ENCODE results near the gene PCBP1. TPM values are rescaled to one million over a fixed set of nuclear protein-coding genes. Genes with fewer than 3 reads are reported as not detected.
A peak's percentile ranks its signal among the peaks of the same experiment; 100 is the strongest.
"Not testable (repeated sequence)": the region's sequence is repeated elsewhere in the genome, so short reads cannot be mapped to it uniquely, and the experiment has no call there.

PCBP1 gene
- total RNA-seq, 1 donor from 2014 or later: 301 TPM

- no peak overlapping the region for H3K4me3 Mint-ChIP-seq (ENCODE audit: unreplicated experiment)
- no peak for DNase-seq
- TF ChIP-seq CTCF (IDR thresholded peaks at IDR 0.05; ENCODE audit: partially characterized antibody, unreplicated experiment): no peak
- no peaks in the 10 kb centered on the region for H3K9me3 Mint-ChIP-seq (ENCODE audit: unreplicated experiment)
- H3K27me3 Mint-ChIP-seq (ENCODE audit: unreplicated experiment): peaks cover 5% of the 10 kb centered on the region
- H3K4me1 Mint-ChIP-seq (ENCODE audit: low read depth, unreplicated experiment): peaks cover 6% of the 10 kb centered on the region
- H3K27ac Mint-ChIP-seq (ENCODE audit: unreplicated experiment): no peak overlapping the region
- H3K36me3 Mint-ChIP-seq (ENCODE audit: unreplicated experiment): no peaks in the 10 kb centered on the region
Observed at GRCh38 chr2:70103531-70104061, 16.3 kb downstream of the PCBP1 start.

- TF ChIP-seq CTCF (IDR thresholded peaks at IDR 0.05; ENCODE audit: partially characterized antibody, unreplicated experiment): no peak
- Mint-ChIP-seq H3K9me3 (ENCODE audit: unreplicated experiment) (no peaks in the 10 kb centered on the region), H3K27ac (ENCODE audit: unreplicated experiment) (peak overlapping the region; percentile 28), H3K27me3 (ENCODE audit: unreplicated experiment) (peaks cover 5% of the 10 kb centered on the region), H3K36me3 (ENCODE audit: unreplicated experiment) (no peaks in the 10 kb centered on the region), H3K4me3 (ENCODE audit: unreplicated experiment) (peak overlapping the region; percentile 66), H3K4me1 (ENCODE audit: low read depth, unreplicated experiment) (peaks cover 6% of the 10 kb centered on the region)
- no peak for DNase-seq
Observed at GRCh38 chr2:70104231-70105111, 17.2 kb downstream of the PCBP1 start.

GRCh38 chr2:70106138-70106537, 18.9 kb downstream of the PCBP1 start:
- DNase-seq; H3K9me3 Mint-ChIP-seq (ENCODE audit: unreplicated experiment); H3K4me3 Mint-ChIP-seq (ENCODE audit: unreplicated experiment); H3K4me1 Mint-ChIP-seq (ENCODE audit: low read depth, unreplicated experiment); H3K27me3 Mint-ChIP-seq (ENCODE audit: unreplicated experiment); H3K36me3 Mint-ChIP-seq (ENCODE audit: unreplicated experiment); H3K27ac Mint-ChIP-seq (ENCODE audit: unreplicated experiment): not testable (repeated sequence)

GRCh38 chr2:70110397-70110796, 23.1 kb downstream of the PCBP1 start:
- H3K9me3 Mint-ChIP-seq (ENCODE audit: unreplicated experiment); DNase-seq; H3K27ac Mint-ChIP-seq (ENCODE audit: unreplicated experiment); H3K4me3 Mint-ChIP-seq (ENCODE audit: unreplicated experiment); H3K36me3 Mint-ChIP-seq (ENCODE audit: unreplicated experiment); H3K27me3 Mint-ChIP-seq (ENCODE audit: unreplicated experiment); H3K4me1 Mint-ChIP-seq (ENCODE audit: low read depth, unreplicated experiment): not testable (repeated sequence)

GRCh38 chr2:70111752-70112591, 24.7 kb downstream of the PCBP1 start:
- Mint-ChIP-seq H3K4me3 (ENCODE audit: unreplicated experiment) (no peak overlapping the region), H3K9me3 (ENCODE audit: unreplicated experiment) (no peaks in the 10 kb centered on the region), H3K36me3 (ENCODE audit: unreplicated experiment) (no peaks in the 10 kb centered on the region), H3K4me1 (ENCODE audit: low read depth, unreplicated experiment) (no peaks in the 10 kb centered on the region), H3K27ac (ENCODE audit: unreplicated experiment) (no peak overlapping the region), H3K27me3 (ENCODE audit: unreplicated experiment) (peaks cover 5% of the 10 kb centered on the region)
- DNase-seq: no peak
- TF ChIP-seq CTCF (IDR thresholded peaks at IDR 0.05; ENCODE audit: partially characterized antibody, unreplicated experiment): no peak

All from glutamatergic neuron (in vitro differentiated cells).